HCT116 (cell line): Measurements from ENCODE around the gene PCDHGA1.

Experiments used
- EZH2 ChIP-seq: fragments of 200-600 bp; sonication (generic); IDR thresholded peaks from 2 replicates; pipeline ENCODE4 v1.6.1; 2017; ENCODE audit warnings: antibody characterized with exemption, mixed run types
- POLR2AphosphoS5 ChIP-seq: IDR thresholded peaks from 2 replicates; pipeline ENCODE4 v1.6.1; 2011; ENCODE audit warnings: mild to moderate bottlenecking, low read depth, low read length, moderate library complexity
- RAD21 ChIP-seq: IDR thresholded peaks from 2 replicates; pipeline ENCODE4 v1.6.1; 2012; ENCODE audit warnings: low read depth, mild to moderate bottlenecking
- TF ChIP-seq, protein P1 (sequence below): IDR thresholded peaks from 2 replicates; pipeline ENCODE4 v1.6.1; 2012
- TF ChIP-seq, protein P2 (sequence below), 3 experiments: fragments of 200-600 bp in 1 of 3; sonication (generic) in 1 of 3; IDR thresholded peaks in 2 of 3; conservative IDR thresholded peaks in 1 of 3; 2 replicates each; pipeline ENCODE4 v1.5.1; 2012 to 2017; ENCODE audit warnings: low read depth in 2 of 3, low read length in 2 of 3, antibody characterized with exemption in 1 of 3, borderline replicate concordance in 1 of 3, control low read depth in 1 of 3, mild to moderate bottlenecking in 1 of 3, mixed read lengths in 1 of 3, mixed run types in 1 of 3, moderate library complexity in 1 of 3; ENCODE audit not compliant: insufficient read depth in 1 of 3

DNA sequence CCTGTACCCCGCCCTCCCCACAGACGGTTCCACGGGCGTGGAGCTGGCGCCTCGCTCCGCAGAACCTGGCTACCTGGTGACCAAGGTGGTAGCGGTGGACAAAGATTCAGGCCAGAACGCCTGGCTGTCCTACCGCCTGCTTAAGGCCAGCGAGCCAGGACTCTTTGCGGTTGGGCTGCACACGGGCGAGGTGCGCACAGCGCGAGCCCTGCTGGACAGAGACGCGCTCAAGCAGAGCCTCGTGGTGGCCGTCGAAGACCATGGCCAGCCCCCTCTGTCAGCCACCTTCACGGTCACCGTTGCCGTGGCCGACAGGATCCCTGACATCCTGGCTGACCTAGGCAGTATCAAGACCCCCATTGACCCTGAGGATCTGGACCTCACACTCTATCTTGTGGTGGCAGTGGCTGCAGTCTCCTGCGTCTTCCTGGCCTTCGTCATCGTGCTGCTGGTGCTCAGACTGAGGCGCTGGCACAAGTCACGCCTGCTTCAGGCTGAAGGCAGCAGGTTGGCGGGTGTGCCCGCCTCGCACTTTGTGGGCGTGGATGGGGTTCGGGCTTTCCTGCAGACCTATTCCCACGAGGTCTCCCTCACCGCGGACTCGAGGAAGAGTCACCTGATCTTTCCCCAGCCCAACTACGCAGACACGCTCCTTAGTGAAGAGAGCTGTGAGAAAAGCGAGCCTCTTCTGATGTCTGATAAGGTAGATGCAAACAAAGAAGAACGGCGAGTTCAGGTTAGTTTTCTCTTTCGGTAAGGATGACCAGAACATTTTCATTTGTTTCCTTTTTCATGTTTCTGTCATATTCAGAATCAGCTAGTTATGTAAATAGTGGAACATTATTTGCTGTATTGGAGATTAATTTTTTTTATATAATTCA is 35.9 kb downstream of the PCDHGA1 start:
- TF ChIP-seq RAD21 (no peak), EZH2 (no peak), POLR2AphosphoS5 (no peak)
- TF ChIP-seq, protein P1, sequence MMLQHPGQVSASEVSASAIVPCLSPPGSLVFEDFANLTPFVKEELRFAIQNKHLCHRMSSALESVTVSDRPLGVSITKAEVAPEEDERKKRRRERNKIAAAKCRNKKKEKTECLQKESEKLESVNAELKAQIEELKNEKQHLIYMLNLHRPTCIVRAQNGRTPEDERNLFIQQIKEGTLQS, result no peak
- TF ChIP-seq, protein P2, sequence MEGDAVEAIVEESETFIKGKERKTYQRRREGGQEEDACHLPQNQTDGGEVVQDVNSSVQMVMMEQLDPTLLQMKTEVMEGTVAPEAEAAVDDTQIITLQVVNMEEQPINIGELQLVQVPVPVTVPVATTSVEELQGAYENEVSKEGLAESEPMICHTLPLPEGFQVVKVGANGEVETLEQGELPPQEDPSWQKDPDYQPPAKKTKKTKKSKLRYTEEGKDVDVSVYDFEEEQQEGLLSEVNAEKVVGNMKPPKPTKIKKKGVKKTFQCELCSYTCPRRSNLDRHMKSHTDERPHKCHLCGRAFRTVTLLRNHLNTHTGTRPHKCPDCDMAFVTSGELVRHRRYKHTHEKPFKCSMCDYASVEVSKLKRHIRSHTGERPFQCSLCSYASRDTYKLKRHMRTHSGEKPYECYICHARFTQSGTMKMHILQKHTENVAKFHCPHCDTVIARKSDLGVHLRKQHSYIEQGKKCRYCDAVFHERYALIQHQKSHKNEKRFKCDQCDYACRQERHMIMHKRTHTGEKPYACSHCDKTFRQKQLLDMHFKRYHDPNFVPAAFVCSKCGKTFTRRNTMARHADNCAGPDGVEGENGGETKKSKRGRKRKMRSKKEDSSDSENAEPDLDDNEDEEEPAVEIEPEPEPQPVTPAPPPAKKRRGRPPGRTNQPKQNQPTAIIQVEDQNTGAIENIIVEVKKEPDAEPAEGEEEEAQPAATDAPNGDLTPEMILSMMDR (IDR thresholded peaks at IDR 0.05 in 2 of 3, conservative IDR thresholded peaks at IDR 0.05 in 1 of 3; ENCODE audit: borderline replicate concordance in 1 of 3, insufficient read depth in 1 of 3, low read depth in 2 of 3, low read length in 2 of 3), result no peak
